AG04450 (cell line): Measurements from ENCODE around the gene MCOLN2. TPM values are rescaled to one million over a fixed set of nuclear protein-coding genes. Genes with fewer than 3 reads are reported as not detected.
A peak's percentile ranks its signal among the peaks of the same experiment; 100 is the strongest.

Experiments
- CTCF ChIA-PET: fragments of 300-600, 350-600 bp; formaldehyde crosslinking; extraction: SDS; loops from one replicate; lab custom pipeline; 2022; ENCODE audit warnings: antibody characterized with exemption, inconsistent platforms; lab: Charles Lee
- POLR2A ChIA-PET: fragments of 350-600 bp; formaldehyde crosslinking; extraction: SDS; loops from one replicate; lab custom pipeline; 2021; ENCODE audit warnings: antibody characterized with exemption, inconsistent platforms; lab: Yijun Ruan, JAX
- DNase-seq: peaks from one replicate; pipeline ENCODE4 v3.0.0-alpha.2; 2011; ENCODE audit warnings: low read depth, low spot score
- H3K27ac ChIP-seq: one replicate; pipeline ENCODE4 v1.5.1; 2012; ENCODE audit warnings: low read depth, low read length, control low read depth
- H3K27me3 ChIP-seq: one replicate; pipeline ENCODE4 v1.6.0; 2012; ENCODE audit warnings: low read length; ENCODE audit not compliant: control insufficient read depth, insufficient read depth
- H3K4me3 ChIP-seq: 2 replicates; pipeline ENCODE4 v1.5.1; 2011; ENCODE audit warnings: mild to moderate bottlenecking, low read depth, low read length, control low read depth
- H3K9me3 ChIP-seq: 2 replicates; pipeline ENCODE4 v1.5.1; 2012; ENCODE audit warnings: low read length; ENCODE audit not compliant: control insufficient read depth, insufficient read depth
- polyA plus RNA-seq: library from polyadenylated mRNA; depleted of rRNA; stranded (reverse); fragments of >200 nt; gene quantifications from 2 replicates; pipeline ENCODE4 v1.2.3, GENCODE V29; 2011; rRNA removed
- TF ChIP-seq, protein P1 (sequence below): IDR thresholded peaks from 2 replicates; pipeline ENCODE4 v1.5.1; 2011; ENCODE audit warnings: low read depth, low read length, control low read depth, inconsistent platforms

MCOLN2 gene
- polyA plus RNA-seq, 1 experiment: 0.37 TPM

DNA sequence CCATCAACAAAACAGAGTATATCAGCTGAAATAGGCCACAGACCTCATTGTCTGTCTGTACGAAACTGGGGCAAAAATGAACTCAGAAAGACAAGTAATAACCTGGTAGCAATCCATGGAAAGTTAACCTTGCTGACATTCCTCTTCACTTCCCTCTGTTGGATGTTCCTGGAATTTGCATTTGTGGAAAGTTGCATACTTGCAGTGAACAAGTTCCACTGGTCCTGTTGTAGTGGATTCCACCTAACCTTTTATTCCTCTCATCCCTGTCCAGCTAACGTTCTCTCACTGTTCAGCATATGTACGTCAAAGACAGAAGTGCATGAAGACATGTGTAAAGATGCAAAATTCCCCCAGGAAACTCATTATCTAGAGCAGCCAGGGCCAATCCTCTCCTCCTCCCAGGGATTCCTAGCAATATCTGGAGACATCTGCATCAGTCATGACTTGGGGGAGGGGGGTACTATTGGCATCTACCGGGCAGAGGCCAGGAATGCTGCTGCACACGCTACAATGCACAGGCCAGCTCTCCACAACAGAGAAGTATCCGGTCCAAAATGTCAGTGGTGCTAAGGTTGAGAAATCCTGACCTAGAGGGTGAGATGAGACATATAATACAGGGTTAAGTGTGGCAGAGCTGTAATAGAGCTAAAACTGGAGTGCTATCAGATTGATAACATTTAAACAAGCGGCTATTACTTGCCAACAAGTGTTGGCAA, 112.1 kb downstream of the MCOLN2 start:
- H3K4me3 ChIP-seq: no peak overlapping the region
- CTCF ChIA-PET: no interaction called here
- no peak overlapping the region for H3K27ac ChIP-seq
- DNase-seq: no peak
- H3K9me3 ChIP-seq: no peaks in the 10 kb centered on the region
- TF ChIP-seq, protein P1, sequence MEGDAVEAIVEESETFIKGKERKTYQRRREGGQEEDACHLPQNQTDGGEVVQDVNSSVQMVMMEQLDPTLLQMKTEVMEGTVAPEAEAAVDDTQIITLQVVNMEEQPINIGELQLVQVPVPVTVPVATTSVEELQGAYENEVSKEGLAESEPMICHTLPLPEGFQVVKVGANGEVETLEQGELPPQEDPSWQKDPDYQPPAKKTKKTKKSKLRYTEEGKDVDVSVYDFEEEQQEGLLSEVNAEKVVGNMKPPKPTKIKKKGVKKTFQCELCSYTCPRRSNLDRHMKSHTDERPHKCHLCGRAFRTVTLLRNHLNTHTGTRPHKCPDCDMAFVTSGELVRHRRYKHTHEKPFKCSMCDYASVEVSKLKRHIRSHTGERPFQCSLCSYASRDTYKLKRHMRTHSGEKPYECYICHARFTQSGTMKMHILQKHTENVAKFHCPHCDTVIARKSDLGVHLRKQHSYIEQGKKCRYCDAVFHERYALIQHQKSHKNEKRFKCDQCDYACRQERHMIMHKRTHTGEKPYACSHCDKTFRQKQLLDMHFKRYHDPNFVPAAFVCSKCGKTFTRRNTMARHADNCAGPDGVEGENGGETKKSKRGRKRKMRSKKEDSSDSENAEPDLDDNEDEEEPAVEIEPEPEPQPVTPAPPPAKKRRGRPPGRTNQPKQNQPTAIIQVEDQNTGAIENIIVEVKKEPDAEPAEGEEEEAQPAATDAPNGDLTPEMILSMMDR: peak; percentile 29
- H3K27me3 ChIP-seq: no peaks in the 10 kb centered on the region
- POLR2A ChIA-PET: no interaction called here

DNA sequence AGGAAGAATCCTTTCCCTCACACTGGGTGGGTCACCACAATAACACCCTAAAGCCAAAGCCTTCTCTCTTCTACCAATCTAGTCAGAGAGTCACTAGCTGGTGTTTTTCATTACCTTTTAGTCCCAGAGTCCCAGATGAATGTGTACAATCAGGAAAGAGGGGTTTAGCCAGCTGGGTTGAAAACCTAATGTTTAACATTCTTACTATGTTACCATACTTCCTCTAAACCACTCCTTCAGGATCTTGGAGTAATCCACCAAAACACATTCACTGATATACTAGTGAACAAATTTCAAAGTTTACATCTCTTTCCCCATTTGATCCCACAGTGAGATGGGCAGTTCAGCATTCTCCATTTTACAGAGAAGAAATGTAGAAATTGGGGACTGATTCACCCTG, 113.6 kb downstream of the MCOLN2 start:
- H3K9me3 ChIP-seq: no peaks in the 10 kb centered on the region
- peak; percentile 45 for DNase-seq
- peak overlapping the region; percentile 89 for H3K27ac ChIP-seq
- POLR2A ChIA-PET: no interaction called here
- CTCF ChIA-PET: no interaction called here
- TF ChIP-seq, protein P1: no peak
- H3K27me3 ChIP-seq: no peaks in the 10 kb centered on the region
- no peak overlapping the region for H3K4me3 ChIP-seq

DNA sequence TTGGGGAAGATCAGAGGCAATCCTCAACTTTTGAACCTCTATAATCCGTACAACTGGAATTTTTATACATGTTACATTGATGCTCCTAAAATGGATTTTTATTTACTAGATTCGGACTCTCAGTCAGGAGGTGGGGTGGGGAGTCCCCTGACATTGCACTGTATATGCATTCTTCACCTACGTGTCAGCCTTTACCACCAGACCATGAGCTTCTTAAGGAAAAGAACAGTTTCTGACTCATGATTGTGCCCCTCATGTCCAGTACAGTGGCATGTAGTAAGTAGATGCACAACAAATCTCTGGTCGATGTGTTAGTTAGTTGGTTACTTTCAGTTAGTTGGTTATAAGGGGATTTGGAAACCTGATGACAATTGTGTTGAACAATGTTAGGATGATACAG, 119.3 kb downstream of the MCOLN2 start:
- ChIA-PET POLR2A (interaction anchor here (0.6 kb wide), 1 partner anchor 466 kb away, joined by 14 read pairs; no protein-coding TSS in a partner anchor), CTCF (no interaction called here)
- no peak overlapping the region for H3K27ac ChIP-seq
- no peaks in the 10 kb centered on the region for H3K9me3 ChIP-seq
- no peaks in the 10 kb centered on the region for H3K27me3 ChIP-seq
- H3K4me3 ChIP-seq: no peak overlapping the region
- TF ChIP-seq, protein P1: no peak
- peak; percentile 46 for DNase-seq

DNA sequence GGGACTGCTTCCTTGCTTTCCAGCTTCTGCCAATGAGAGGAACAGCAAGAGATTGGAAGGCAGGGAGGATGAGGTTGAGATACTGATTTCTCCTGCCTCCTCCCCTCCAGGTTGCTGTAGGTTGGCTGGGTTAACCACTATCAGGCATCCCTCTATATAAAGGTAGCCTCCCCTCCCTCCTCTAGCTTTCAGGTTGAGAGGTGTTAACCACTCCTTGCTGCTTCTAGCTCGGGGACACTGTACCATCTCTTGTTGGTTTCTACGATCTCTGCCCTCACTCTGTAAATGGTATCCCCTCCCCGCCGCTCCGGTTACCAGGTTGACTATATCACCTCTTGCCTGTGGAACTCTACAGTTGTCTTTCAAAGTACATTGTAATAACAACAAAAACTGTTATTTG, 120.6 kb downstream of the MCOLN2 start:
- no peak overlapping the region for H3K27ac ChIP-seq
- TF ChIP-seq, protein P1: no peak
- DNase-seq: no peak

More for the DNA sequence above, 120.6 kb downstream of the MCOLN2 start:
- no peaks in the 10 kb centered on the region for H3K27me3 ChIP-seq
- no peak overlapping the region for H3K4me3 ChIP-seq
- ChIA-PET CTCF (interaction anchor here (0.6 kb wide), 1 partner anchor 69 kb away, joined by 4 read pairs; no protein-coding TSS in a partner anchor), POLR2A (no interaction called here)
- no peaks in the 10 kb centered on the region for H3K9me3 ChIP-seq

Other genes starting within 250 kb of the MCOLN2 start
- 3.5 and 4.8 TPM in 2 replicates for gene LPAR3, start 103.9 kb downstream of the MCOLN2 start, polyA plus RNA-seq
- 0.05 TPM in 2 replicates for gene MCOLN3, start 51.4 kb upstream of the MCOLN2 start, polyA plus RNA-seq
- gene SYDE2, start 203.9 kb upstream of the MCOLN2 start, polyA plus RNA-seq: 4.7 and 5.7 TPM in 2 replicates